ENCODE measurements around the gene MKRN1. TPM values are rescaled to one million over a fixed set of nuclear protein-coding genes. Genes with fewer than 3 reads are reported as not detected.
"Not testable (repeated sequence)": the region's sequence is repeated elsewhere in the genome, so short reads cannot be mapped to it uniquely, and the experiment has no call there.

The MKRN1 gene
- total RNA-seq, 2 donors from 2014 or later: 77.6 to 81.5 TPM

DNA sequence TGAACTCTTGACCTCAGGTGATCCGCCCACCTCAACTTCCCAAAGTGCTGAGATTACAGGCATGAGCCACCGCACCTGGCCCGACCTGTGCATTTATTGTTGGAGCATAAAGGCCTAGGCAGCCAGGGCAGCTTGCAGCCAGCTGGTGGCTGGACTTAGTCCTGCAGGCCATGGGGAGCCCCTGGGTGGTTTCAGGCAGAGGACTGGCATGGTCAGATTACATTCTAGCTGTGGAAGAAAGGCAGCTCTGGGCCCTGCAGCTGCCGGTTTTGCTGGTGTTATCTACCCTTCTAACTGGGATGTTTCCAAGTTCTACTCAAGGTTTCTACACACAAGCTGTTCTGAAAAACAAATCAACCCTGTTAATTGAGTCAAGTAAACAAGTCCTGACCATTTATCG lies 22.7 kb upstream of the MKRN1 start:
- H3K4me3 Mint-ChIP-seq: no peak overlapping the region
- ATAC-seq (replicated peaks): no peak
- H3K27me3 Mint-ChIP-seq: no peaks in the 10 kb centered on the region

DNA sequence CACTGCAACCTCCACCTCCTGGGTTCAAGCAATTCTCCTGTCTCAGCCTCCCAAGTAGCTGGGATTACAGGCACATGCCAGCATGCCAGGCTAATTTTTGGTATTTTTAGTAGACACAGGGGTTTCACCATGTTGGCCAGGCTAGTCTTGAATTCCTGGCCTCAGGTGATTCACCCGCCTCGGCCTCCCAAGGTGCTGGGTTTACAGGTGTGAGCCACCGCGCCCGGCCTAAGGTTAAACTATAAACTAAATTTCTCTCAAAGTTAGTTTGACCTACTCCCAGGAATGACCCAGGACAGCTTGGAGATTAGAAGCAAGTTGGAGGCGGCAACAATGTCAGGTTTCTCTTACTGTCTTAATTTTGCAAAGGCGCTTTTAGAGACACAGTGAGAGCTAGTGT lies 18.5 kb upstream of the MKRN1 start:
- ATAC-seq (replicated peaks); H3K4me1 Mint-ChIP-seq; H3K4me3 Mint-ChIP-seq; H3K27me3 Mint-ChIP-seq; H3K9me3 Mint-ChIP-seq; H3K27ac Mint-ChIP-seq; H3K36me3 Mint-ChIP-seq (ENCODE audit: low read depth): not testable (repeated sequence)

More for the DNA sequence above, 22.7 kb upstream of the MKRN1 start:
- Mint-ChIP-seq H3K27ac (no peak overlapping the region), H3K36me3 (ENCODE audit: low read depth) (no peaks in the 10 kb centered on the region), H3K9me3 (no peaks in the 10 kb centered on the region), H3K4me1 (no peaks in the 10 kb centered on the region)

GRCh38 chr7:140497241-140497769 lies 18.0 kb upstream of the MKRN1 start:
- Mint-ChIP-seq H3K4me1 (no peaks in the 10 kb centered on the region), H3K36me3 (ENCODE audit: low read depth) (no peaks in the 10 kb centered on the region), H3K4me3 (no peak overlapping the region), H3K27ac (no peak overlapping the region), H3K27me3 (no peaks in the 10 kb centered on the region), H3K9me3 (no peaks in the 10 kb centered on the region)
- no peak for ATAC-seq (replicated peaks)

DNA sequence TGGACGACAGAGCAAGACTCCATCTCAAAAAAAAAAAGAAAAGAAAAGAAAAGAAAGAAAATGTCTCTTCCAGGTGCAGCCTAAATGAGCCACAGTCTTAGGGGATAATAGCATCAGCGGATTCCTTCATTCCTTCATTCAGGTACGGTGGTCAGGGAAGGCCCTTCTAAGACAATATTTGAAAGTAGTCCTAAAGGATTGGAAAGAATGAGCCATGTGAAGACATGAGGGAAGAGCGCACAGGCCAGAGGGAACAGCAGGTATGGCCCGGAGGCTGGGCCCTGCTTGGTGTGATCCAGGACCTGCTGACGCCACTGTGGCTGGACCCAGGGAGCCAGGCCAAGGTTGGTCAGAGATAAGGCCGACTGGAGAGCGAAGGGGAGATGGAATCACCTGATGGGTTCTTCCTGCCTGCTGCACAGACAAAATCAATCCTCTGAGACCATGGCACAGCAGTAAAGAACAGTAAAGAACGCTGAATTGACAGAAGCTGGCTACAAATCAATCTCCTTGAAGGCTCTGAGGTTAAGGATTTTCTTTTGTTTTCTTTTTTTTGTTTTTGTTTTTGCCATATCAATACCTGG lies 16.3 kb upstream of the MKRN1 start:
- Mint-ChIP-seq H3K27ac (no peak overlapping the region), H3K36me3 (ENCODE audit: low read depth) (no peaks in the 10 kb centered on the region), H3K4me1 (no peaks in the 10 kb centered on the region), H3K9me3 (no peaks in the 10 kb centered on the region), H3K27me3 (no peaks in the 10 kb centered on the region), H3K4me3 (no peak overlapping the region)
- no peak for ATAC-seq (replicated peaks)

- ATAC-seq (replicated peaks): no peak
Measured at GRCh38 chr7:140494867-140495266, 15.6 kb upstream of the MKRN1 start.

GRCh38 chr7:140489026-140489359 lies 9.7 kb upstream of the MKRN1 start:
- Mint-ChIP-seq H3K27me3 (no peaks in the 10 kb centered on the region), H3K27ac (no peak overlapping the region), H3K9me3 (no peaks in the 10 kb centered on the region), H3K4me1 (no peaks in the 10 kb centered on the region), H3K36me3 (ENCODE audit: low read depth) (no peaks in the 10 kb centered on the region), H3K4me3 (no peak overlapping the region)
- no peak for ATAC-seq (replicated peaks)

More at GRCh38 chr7:140494867-140495266, 15.6 kb upstream of the MKRN1 start:
- Mint-ChIP-seq H3K9me3 (no peaks in the 10 kb centered on the region), H3K36me3 (ENCODE audit: low read depth) (no peaks in the 10 kb centered on the region), H3K4me1 (no peaks in the 10 kb centered on the region), H3K4me3 (no peak overlapping the region), H3K27me3 (no peaks in the 10 kb centered on the region), H3K27ac (no peak overlapping the region)

- no peak overlapping the region for H3K27ac Mint-ChIP-seq
- peak; percentile 35 for ATAC-seq (replicated peaks)
- H3K36me3 Mint-ChIP-seq (ENCODE audit: low read depth): no peaks in the 10 kb centered on the region
- no peak overlapping the region for H3K4me3 Mint-ChIP-seq
- no peaks in the 10 kb centered on the region for H3K27me3 Mint-ChIP-seq
- H3K9me3 Mint-ChIP-seq: no peaks in the 10 kb centered on the region
- no peaks in the 10 kb centered on the region for H3K4me1 Mint-ChIP-seq
Measured at GRCh38 chr7:140485500-140486265, 6.4 kb upstream of the MKRN1 start.

DNA sequence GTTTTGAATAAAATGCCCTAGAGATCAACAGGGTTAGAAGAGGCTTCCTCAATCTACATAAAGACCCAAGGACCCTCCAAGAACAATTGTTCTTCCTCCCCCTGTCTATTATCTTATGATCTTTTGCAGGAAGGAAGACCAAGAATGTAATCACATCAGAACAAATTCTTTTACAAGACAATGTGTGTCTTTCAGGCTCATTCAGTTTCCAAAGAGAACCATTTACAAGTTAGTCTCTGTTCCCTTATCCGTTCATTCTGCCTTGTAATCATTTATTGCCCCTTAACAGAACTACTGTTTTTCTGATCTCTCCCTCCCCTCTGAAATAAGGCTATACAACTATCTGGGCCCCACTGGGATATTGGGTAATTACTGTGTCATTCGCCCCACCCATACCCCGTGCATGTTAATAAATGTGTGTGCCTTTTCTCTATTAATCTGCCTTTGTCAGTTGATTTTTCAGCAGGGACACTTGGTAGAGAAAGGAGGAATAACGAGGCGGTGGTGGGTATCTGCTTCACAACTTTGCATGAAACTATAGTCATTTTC lies 5.7 kb upstream of the MKRN1 start:
- Mint-ChIP-seq H3K4me1 (no peaks in the 10 kb centered on the region), H3K9me3 (no peaks in the 10 kb centered on the region), H3K27me3 (no peaks in the 10 kb centered on the region), H3K27ac (no peak overlapping the region), H3K4me3 (no peak overlapping the region), H3K36me3 (ENCODE audit: low read depth) (no peaks in the 10 kb centered on the region)
- no peak for ATAC-seq (replicated peaks)

GRCh38 chr7:140484479-140484878 lies 5.2 kb upstream of the MKRN1 start:
- no peak overlapping the region for H3K4me3 Mint-ChIP-seq
- no peaks in the 10 kb centered on the region for H3K4me1 Mint-ChIP-seq
- H3K27ac Mint-ChIP-seq: no peak overlapping the region
- no peaks in the 10 kb centered on the region for H3K27me3 Mint-ChIP-seq
- ATAC-seq (replicated peaks): no peak
- no peaks in the 10 kb centered on the region for H3K36me3 Mint-ChIP-seq (ENCODE audit: low read depth)
- H3K9me3 Mint-ChIP-seq: no peaks in the 10 kb centered on the region

GRCh38 chr7:140479739-140480084 lies 407 bp upstream of the MKRN1 start:
- ATAC-seq (replicated peaks): no peak
- Mint-ChIP-seq H3K27me3 (no peaks in the 10 kb centered on the region), H3K27ac (peak overlapping the region; percentile 94)

DNA sequence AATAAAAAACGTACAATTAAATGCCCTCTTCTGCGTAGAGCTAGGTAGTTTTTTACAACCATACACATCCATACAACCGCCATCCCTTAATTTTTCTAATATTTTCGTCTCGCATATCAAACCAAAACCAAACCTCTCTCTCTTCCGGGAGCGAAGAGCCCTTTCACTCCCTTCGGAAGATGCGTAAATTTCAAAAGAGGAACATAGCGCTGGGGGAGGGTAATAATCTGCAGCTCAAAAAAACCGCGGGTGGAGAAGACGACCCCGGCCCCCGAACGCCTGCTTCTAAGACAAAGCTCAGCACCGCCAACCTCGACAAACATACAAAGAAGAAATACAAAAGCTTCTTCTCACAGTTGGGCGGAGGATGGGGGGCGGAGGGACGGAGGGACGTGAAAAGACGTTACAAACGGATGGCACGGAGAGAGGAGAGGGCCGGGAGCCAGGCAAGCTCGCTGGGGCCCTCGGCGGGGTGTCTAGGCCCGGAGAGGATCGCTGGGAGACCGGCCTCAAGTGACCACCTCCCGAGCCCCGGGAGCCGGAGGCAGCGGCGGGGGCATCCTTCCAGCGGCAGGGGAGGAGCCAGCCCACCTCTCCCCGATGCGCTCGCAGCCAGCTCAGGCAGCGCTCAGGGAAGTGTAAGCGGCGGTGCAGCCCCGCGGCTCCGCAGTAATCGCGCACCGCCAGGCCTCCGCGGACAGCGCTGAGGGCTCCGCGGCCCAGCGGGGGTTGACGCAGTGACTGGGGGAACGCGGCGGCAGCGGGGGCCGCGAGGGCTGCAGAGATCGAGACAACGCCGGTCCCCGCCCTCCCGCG lies 851 bp downstream of the MKRN1 start:
- H3K27me3 Mint-ChIP-seq: no peaks in the 10 kb centered on the region
- H3K36me3 Mint-ChIP-seq (ENCODE audit: low read depth): peaks cover 24% of the 10 kb centered on the region
- H3K9me3 Mint-ChIP-seq: no peaks in the 10 kb centered on the region
- peak overlapping the region; percentile 94 for H3K27ac Mint-ChIP-seq
- peak; percentile 38 for ATAC-seq (replicated peaks)
- peak overlapping the region; percentile 96 for H3K4me3 Mint-ChIP-seq
- peaks cover 17% of the 10 kb centered on the region for H3K4me1 Mint-ChIP-seq

More at GRCh38 chr7:140479739-140480084, 407 bp upstream of the MKRN1 start:
- no peaks in the 10 kb centered on the region for H3K9me3 Mint-ChIP-seq
- H3K4me1 Mint-ChIP-seq: peaks cover 17% of the 10 kb centered on the region
- H3K4me3 Mint-ChIP-seq: peak overlapping the region; percentile 96
- peaks cover 24% of the 10 kb centered on the region for H3K36me3 Mint-ChIP-seq (ENCODE audit: low read depth)

DNA sequence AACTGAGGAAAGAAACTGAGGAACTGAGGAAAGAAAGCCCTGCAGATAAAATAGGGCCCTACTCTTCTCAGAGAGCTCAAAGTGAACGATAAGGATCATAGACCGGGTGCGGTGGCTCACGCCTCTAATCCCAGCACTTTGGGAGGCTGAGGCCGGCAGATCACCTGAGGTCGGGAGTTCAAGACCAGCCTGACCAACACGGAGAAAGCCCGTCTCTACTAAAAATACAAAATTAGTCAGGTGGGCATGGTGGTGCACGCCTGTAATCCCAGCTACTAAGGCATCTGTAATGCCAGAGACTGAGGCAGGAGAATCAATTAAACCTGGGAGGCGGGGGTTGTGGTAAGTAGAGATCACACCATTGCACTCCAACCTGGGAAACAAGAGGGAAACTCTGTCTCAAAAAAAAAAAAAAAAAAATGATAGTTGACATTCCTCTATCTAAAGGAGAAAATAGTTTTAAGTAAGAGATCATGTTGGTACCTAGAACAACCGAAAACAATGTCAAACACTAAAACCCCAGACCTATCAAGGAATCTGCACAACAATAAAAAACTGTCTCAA lies 2.5 kb downstream of the MKRN1 start:
- Mint-ChIP-seq H3K27me3 (no peaks in the 10 kb centered on the region), H3K9me3 (no peaks in the 10 kb centered on the region), H3K4me1 (peaks cover 19% of the 10 kb centered on the region), H3K4me3 (peak overlapping the region; percentile 96), H3K36me3 (ENCODE audit: low read depth) (peaks cover 28% of the 10 kb centered on the region), H3K27ac (peak overlapping the region; percentile 89)
- no peak for ATAC-seq (replicated peaks)

DNA sequence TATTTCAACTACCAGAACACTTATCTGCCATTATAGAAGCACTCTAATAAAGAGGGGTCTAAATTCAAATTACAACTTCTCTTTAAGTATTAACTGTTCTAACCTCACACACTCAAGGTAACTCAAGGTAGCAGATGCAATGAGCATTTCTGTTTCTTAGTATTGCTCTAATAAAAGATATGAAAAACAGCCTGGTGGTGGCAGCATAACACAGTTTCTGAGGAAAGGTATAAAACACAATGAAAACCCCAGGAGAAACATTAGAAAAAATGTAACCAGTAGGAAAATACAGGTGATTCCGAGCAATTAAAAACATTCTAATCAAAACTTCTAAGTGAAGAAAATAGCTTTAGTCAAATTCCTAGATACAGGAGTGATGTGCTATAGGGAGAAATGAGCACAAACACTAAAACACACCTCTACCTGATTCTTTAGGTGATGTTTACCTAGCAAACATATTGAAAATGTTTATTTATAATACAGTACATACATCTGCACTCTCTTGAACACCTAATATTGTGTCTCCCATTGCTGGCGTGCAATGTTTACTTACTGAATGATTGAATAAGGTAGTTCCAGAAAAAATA lies 3.5 kb downstream of the MKRN1 start:
- peaks cover 37% of the 10 kb centered on the region for H3K36me3 Mint-ChIP-seq (ENCODE audit: low read depth)
- no peaks in the 10 kb centered on the region for H3K27me3 Mint-ChIP-seq
- no peak for ATAC-seq (replicated peaks)
- H3K4me1 Mint-ChIP-seq: peaks cover 22% of the 10 kb centered on the region
- H3K4me3 Mint-ChIP-seq: peak overlapping the region; percentile 96
- no peaks in the 10 kb centered on the region for H3K9me3 Mint-ChIP-seq
- no peak overlapping the region for H3K27ac Mint-ChIP-seq

DNA sequence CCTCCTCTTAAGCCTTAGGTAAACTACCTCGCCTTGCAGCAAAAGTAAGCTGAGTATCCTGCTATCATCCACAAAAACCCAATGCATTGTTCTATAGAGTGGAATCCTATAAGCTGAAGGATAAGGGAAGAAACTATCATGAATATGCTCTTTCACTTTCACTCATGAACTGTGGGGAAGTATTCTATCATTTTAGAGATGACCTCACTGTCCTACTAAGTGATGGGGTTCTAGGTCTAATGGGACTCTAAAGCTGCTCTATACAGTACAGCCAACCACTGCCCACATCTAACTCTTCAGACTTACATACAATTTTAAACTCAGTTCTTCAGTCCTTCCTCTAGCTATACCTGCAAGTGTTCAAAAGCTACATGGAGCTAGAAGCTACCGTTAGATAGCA lies 16.2 kb downstream of the MKRN1 start:
- H3K27ac Mint-ChIP-seq: no peak overlapping the region
- no peaks in the 10 kb centered on the region for H3K27me3 Mint-ChIP-seq
- H3K4me3 Mint-ChIP-seq: no peak overlapping the region
- H3K36me3 Mint-ChIP-seq (ENCODE audit: low read depth): peaks cover 82% of the 10 kb centered on the region
- H3K4me1 Mint-ChIP-seq: peaks cover 4% of the 10 kb centered on the region
- H3K9me3 Mint-ChIP-seq: no peaks in the 10 kb centered on the region
- peak; percentile 34 for ATAC-seq (replicated peaks)
